GM18873 (cell line): ENCODE data around the gene PIK3R6.
A peak's percentile ranks its signal among the peaks of the same experiment; 100 is the strongest.
"Not testable (repeated sequence)": the region's sequence is repeated elsewhere in the genome, so short reads cannot be mapped to it uniquely, and the experiment has no call there.

Experiments
- ATAC-seq: cut with Tn5 transposase; IDR thresholded peaks from one replicate; pipeline ENCODE4 v1.9.1; 2021; ENCODE audit warnings: mild to moderate bottlenecking, moderate library complexity, moderate number of reproducible peaks; ENCODE audit not compliant: unreplicated experiment, low FRiP score

Gene PIK3R6

DNA sequence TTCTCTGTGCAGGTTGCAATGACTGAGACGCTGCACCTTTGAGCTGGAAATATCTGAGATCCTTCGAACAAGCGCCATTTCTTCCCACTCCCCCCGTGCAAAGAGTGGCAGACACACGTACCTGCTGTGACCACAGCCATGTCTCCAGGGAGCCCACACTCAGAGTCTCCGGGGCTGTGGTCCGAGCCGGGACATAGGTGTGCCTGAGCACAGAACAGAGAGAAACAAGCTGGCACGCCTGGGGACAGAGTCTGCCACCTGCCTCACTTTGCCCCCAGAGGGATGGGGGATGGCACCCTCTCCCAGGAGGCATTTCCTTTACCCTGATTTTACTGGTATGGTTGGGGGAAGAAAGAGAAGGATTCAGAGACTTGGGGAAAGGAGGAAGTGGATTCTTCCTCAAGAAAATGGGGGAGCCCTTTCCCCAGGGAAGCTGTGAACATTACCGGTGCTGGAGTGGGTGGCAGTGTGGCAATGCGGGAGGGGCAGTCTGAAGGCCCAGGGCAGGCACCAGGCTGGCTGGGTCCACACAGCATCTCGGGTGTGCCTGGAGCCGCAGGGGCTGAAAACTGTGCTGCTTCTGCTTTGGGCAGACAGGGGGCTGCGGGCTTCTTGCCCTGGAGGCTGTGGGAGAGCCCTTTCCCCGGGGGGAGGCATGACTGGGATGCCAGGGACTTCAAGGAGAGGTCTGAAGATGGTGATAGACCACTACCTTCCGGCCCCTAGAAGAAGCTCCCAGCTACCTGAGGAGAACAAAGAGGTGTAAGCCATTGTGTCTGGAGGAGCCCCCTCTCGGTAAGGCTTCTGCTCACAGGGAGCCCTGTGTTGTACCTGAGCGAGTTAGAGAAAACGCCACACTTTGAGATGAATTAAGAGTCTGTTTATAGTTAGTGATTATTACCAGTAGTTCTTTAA lies 6.6 kb upstream of the PIK3R6 start:
- ATAC-seq, result no peak

- ATAC-seq, result no peak
These were observed 5.4 kb upstream of the PIK3R6 start for GRCh38 chr17:8872705-8873435.

- no peak for ATAC-seq
These were observed 4.7 kb upstream of the PIK3R6 start for GRCh38 chr17:8872036-8872704.

GRCh38 chr17:8871081-8871581 lies 3.7 kb upstream of the PIK3R6 start:
- no peak for ATAC-seq

DNA sequence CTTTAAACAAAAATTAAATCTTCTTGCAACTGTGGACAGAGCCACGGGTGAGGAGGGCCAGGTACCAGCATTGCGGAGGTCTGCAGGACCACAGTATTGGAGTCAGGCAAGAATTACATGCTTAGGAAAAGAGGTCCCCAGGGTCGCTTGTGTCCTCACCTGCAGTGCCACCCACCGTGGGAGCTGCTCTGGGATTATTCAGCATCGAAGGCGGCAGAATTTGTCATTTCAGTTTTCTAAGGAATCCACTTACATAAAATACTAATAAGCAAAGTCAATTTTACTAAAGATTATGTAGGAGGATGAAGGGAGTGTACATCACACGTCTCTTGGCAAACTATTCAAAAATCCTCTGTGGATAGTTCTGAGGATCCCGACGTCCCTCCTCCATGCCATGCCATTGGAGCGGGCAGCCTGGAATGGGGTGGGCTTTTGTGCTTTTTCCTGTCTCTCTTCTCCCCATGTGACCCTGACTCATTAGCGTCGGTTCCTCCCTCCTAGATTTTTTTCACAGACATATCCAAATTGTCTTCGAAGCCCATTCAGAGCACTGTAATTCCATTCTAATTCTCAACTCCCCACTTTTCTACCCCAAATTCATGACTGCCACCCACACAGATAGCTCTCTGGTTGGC lies 3.0 kb upstream of the PIK3R6 start:
- no peak for ATAC-seq

GRCh38 chr17:8869114-8869815 lies 1.8 kb upstream of the PIK3R6 start:
- no peak for ATAC-seq

DNA sequence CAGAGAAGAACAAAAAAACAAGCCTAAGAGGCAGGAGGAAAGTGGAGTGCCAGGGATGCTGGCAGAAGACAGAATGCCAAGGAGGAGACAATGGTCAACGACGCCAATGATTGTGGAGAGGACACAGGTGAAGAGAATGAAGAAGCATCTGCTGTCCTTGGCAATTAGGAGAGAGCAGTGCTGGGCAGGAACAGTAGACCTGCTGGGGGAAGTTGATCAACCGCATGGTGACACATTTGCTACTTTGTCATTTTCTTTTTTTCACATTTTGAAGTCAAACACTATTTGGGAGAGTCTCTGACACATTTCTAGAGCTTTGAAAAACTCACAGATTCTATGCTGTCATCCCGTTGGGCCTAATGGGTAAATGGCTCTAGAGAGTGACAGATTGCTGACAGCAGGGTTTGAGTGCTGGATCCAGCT lies 1.1 kb upstream of the PIK3R6 start:
- ATAC-seq, result no peak

GRCh38 chr17:8868092-8868491 lies 618 bp upstream of the PIK3R6 start:
- ATAC-seq, result no peak

DNA sequence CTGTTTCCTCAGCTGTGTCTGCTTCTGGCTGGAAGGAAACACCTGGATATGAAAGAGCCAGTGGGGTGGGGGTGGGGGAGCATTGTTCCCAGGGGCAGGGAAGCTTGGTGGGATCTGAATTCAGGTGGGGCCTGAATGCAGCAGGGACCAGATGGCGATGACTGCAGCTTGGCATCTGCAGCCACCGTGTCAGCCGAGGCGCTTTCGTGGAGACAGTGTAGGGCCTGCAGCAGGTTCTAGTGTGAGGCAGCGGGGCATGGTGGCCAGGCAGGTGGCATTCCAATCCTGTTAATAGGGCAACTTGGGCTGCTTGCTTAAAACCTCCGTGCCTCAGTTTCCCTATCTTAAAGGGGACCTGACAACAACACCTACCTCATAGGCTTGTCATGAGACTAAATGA lies 1.7 kb downstream of the PIK3R6 start:
- no peak for ATAC-seq

DNA sequence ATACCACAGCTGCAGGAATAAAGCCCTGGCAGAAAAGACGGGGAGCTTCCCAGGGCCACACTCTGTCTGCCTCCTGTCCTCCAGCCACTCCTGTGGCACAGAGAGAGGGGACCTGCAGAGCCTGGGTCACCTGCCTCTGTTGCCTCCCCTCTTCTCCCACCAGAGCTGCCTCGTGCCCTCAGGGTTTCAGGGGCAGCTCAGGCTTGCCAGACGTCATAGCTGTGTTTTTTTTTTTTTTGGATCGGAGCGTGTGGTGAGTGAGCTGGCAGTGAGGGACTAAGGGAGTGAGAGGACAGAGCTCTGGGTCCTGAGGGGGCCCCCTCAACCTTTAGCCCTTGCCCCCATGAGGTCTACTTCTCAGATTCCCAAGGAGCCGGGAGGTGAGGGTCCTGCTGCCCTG lies 2.1 kb downstream of the PIK3R6 start:
- no peak for ATAC-seq

DNA sequence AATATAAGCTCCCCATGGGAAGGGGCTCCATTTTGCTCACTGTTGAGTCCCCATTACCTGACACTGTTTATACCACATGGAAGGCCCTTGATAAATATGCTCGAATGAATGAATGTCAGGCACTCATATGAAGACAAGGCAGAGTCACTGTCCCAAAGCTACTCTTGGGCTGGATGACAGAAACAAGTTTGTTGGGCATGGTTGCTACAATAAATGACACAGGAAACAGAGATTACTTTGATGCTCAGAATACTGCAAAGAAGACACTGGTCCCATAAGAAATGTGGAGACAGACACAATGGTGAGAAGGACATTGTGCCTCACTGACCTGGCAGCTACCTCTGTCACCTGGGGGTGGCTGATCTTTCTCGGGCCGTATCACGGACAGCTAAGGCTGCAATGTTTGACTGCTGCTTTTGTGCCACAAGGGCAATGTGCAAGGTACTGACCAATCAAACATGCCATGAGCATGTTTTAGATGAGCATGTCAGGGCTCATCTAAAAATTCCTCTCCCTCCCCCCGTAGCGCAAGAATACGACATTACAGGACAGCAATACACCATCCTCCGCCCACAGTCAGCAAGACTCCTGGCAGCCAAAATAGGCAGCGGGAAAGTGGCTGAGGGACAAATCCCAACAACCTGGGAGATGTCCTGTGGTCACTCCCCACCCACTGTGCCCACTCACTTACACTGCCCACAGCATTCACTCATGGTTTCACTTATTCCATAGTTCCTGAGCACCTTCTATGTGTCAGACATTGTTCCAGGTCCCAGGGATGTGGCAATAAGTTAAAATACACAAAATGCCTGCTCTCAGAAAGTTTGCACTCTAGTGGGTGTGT lies 5.0 kb downstream of the PIK3R6 start:
- ATAC-seq, result no peak

DNA sequence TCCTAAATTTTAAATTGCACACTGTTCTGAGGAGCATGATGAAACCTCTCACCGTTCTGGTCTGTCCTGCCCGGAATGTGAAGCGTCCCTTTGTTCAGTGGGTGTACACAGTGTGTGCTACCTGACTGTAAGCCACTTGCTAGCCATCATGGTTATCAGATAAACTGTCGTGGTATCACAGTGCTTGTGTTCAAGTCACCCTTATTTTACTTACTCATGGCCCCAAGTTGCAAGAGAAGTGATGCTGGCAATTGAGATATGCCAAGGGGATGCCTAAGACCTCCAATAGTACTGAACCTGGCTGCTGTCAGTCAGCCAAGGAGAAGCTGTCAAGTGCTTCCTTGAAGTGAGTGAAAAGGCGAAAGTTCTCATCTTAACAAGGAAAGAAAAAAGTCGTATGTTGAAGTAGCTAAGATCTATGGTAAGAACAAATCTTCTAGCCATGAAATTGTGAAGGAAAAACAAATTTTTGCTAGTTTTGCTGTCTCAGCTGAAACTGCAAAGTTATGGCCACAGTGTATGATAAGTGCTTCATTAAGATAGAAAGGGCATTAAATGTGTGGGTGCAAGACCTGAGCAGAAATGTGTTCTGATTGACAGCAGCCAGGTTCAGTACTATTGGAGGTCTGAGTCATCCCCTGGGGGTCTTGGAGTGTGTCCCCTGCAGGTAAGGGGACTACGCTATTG lies 5.8 kb downstream of the PIK3R6 start:
- no peak for ATAC-seq

DNA sequence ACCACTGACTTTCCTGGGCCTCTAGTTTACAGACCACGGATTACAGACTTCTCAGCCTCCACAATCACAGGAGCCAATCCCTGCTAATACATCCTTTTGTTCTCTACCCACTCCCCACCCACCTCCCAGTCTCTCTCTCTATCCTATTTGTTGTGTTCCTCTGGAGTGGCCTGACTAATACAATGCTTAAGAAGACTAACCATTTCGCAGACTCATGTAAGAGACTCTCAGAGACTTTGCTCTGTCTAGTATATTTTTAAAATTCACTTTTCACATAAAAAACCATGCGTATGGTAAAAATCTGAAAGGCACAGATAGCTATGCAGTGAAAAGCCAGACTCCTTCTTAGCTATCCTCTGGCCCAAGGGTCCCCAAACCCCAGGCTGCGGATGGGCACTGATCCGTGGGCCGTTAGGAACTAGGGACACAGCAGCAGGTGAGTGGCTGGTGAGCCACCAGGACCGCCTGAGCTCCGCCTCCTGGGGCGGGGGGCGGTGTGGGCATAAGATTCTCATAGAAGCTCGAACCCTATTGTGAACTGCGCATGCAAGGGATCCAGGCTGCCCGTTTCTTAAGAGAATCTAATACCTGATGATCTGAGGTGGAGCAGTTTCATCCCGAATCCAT lies 7.6 kb downstream of the PIK3R6 start:
- ATAC-seq, result no peak

DNA sequence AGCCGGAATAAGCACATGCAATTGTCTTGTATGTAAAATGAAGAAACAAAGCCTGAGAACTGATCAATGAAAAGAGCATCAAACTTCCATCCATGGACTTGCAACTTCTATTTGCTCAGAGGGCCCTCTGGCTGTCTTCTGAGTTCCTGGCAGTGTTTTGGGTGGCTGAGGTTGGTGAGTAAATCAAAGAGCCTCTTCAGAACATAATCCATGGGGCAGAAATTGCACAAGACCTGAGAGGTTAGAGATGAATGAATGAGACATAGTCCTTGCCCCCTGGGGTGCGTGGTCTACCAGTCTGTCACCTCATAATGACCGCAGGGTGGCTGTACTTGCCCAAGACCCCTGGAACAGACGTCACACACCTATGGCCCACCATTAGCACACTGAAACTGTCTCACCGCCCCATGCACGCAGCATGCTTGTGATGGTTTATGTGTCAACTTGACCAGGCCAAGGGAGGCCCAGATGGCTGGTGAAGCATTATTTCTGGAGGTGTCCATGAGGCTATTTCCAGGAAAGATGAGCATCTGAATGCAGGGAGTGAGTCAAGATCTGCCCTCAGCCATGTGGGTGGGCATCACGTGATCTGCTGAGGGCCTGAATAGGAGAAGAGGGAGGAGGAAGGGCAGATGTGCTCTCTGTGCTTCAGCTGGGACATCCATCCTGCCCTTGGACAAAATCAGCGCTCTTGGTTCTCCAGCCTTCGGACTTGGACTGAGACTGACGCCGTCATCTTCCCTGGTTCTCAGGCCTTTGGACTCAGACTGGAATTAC lies 8.3 kb downstream of the PIK3R6 start:
- no peak for ATAC-seq

DNA sequence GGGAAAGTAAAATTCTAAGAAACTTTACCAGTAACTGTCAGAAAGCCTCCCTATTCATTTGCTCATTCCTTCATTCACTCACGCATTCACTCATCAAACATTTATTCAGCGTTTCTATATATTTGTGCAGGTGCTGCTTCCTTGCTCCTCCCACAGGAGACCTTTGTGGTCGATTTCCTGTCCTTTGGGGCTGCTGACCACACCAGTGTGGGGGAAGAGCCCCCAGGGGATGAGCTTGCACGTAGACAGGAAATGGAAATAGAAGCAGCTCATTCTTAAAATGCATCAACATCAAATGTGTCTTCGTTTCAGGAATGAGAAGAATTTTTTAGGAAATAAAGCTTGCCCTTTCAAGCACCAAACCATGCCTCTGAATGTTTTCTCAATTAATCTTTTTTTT lies 9.6 kb downstream of the PIK3R6 start:
- ATAC-seq, result peak; percentile 46

DNA sequence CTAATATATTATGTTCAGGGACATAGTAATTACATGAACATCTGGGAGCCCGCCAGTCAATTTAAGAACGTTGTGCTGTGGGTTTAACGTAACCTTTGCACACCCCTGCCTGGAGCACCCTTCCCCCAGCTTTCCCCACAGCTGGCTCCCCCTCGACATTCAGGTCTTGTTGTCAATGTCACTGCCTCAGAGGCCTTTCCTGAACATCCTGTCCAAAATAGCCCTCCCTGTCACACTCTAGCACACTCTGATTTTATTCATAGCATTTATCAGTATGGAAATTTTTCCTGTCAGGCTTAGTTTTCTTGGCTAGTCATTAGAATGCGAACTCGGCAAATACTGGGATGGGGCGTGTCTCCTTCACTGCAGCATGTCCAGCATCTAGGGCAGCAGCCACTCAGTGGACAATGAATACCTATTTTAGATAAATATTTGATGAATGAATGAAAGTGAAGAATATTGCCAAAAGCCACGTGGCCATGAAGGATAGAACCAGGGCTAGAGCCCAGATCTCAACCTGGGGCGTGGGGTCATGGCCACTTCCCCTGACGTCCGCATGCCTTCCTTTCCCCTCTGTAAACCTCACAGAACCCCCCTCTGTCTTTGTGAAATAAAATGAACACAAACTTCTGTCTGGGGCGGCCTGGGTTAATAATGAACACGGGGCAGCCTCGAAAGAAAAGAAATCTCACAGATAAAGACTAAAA lies 10.5 kb downstream of the PIK3R6 start:
- ATAC-seq, result no peak

GRCh38 chr17:8856205-8856603 lies 11.3 kb downstream of the PIK3R6 start:
- ATAC-seq, result not testable (repeated sequence)
